GM04503 (cell line): ENCODE data around the gene BICRAL.
"Not testable (repeated sequence)": the region's sequence is repeated elsewhere in the genome, so short reads cannot be mapped to it uniquely, and the experiment has no call there.

Experiments
- DNase-seq: peaks from one replicate; pipeline ENCODE4 v3.0.0-alpha.2; 2012; ENCODE audit warnings: low read depth

BICRAL gene

GRCh38 chr6:42894041-42894828 is 112.4 kb downstream of the BICRAL start:
- not testable (repeated sequence) for DNase-seq

DNA sequence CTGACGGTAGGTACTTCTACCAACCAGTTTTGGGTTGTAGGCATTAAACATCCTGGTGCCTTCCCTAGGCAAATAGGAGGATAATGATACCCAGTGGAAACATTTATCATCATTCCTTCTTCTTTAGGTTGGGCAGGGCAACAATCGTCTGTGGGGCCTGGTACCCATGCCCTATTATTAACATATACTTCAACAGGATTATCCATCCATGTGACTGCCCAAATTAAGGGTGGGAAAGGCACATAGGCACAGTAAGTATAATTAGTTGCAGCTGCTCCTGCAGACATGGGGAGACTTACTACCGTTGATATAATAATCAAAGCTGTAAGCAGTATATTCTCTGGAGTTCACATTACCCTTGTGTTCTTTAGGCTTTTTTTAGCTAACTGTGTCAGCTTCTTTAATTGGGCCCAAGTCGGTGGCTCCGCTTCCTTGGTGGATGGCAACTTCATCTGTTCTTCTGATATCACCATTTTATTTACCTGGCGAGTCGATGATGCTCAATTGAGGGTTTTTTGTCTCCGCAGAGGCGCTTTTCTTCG is 114.4 kb downstream of the BICRAL start:
- no peak for DNase-seq

DNA sequence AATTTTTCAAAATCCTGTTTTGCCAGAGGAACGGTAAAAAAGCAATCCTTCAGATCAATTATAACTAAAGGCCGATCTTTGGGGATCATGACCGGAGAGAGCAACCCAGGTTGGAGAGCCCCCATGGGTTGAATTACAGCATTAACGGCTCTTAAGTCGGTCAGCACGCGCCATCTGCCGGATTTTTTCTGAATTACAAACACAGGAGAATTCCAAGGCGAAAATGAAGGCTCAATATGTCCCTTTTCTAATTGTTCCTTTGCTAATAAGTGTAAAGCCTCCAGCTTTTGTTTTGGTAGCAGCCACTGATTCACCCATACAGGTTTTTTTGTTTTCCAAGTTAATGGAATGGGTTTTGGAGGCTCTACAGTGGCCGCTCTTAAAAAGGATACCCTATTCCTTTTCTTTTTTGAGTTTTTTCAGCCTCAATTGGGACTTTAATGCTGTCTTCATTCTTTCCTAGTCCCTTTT is 117.1 kb downstream of the BICRAL start:
- no peak for DNase-seq

- DNase-seq = no peak
These were observed 118.0 kb downstream of the BICRAL start for GRCh38 chr6:42899871-42900270.

DNA sequence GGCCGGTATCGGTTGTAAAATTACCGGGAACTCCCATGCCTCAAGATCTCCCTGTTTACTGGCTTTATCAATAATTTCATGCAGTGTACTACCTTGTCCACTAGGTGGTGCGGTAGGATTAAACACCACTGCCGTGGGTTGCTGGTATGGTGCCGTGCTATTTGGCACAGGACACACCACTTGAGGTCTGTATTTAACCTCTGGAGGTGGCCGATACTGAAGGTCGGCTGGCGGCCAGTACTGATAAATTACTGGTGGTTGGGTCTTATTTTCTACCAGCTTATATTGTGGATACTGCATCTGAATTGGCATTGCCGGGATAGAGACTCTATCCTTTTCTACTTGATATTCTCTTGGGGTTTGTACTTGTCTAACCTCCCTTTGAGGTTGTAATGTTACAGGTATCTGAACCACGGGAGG is 119.7 kb downstream of the BICRAL start:
- no peak for DNase-seq

- DNase-seq = not testable (repeated sequence)
These were observed 120.8 kb downstream of the BICRAL start for GRCh38 chr6:42902429-42903263.

DNA sequence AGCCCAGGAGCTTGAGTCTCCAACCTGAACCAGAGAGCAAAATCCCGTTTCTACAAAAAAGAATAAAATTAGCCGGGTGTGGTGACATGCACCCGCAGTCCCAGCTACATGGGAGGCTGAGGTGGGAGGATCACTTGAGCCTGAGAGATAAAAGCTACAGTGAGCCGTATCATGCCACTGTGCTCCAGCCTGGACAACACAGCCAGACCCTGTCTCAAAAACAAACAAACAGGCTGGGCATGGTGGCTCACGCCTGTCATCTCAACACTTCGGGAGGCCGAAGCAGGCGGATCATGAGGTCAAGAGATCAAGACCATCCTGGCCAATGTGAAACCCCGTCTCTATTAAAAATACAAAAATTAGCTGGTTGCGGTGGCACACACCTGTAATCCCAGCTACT is 122.6 kb downstream of the BICRAL start:
- DNase-seq = no peak

DNA sequence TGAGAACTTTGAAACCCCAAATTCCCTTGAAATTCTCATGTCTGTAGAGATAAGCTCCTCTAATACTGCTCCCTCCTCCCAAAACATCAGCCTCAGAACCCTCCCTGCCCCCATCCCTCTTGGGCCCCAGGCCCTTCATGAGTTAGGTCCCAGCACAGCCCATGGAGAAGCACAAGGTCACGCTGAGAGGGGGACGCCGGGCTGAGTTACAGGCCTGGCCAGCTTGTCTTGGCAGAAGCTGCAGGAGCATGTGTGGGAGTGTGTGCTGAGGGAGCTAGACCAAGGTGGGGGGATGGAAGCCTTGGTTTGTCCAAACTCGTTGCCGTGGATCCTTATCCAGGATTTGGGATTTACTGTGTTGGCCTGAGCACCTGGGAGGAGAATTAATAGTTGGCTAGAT is 125.5 kb downstream of the BICRAL start:
- DNase-seq = no peak

- no peak for DNase-seq
These were observed 128.0 kb downstream of the BICRAL start for GRCh38 chr6:42909835-42910234.

DNA sequence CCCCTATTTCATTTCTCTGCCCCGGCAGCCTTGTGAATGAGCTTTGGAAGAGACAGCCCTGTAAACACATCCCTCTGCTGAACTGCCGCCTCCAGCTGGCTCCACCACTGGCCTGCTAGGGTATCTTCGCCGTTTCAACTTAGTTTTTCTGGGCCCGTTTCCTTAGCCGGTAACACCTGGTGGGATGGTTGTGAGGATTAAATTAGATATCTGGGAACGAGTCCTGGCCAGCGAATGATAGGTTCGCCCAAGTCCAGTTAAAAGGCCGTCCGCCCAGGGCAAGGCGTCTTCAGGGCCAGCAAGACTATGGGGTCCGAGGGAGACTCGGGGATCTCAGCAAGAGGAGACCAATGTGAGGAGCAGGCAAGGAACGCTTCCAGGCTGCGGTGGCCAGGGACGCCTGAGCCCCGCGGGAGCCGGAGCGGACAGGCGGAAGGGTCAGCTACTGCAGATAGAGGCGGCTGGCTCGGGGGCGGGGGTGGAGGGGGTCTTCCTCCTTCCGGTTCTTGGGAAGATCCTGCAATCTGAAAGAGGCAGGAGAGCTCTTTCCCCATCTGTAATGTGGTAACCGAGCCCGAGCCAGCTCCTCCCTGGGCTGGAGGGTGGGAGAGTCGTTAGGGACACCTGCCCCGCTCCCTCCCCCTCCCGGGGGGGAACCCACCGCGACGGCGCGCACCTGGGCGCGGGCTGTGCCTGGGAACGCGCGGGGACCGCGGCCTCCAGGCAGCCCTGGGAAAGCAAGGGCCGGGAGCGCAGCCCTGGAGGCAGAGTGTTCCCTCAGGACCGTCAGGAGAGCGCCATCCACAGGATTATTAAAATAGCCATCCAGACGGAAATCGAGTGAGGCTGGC is 129.5 kb downstream of the BICRAL start:
- DNase-seq = no peak

DNA sequence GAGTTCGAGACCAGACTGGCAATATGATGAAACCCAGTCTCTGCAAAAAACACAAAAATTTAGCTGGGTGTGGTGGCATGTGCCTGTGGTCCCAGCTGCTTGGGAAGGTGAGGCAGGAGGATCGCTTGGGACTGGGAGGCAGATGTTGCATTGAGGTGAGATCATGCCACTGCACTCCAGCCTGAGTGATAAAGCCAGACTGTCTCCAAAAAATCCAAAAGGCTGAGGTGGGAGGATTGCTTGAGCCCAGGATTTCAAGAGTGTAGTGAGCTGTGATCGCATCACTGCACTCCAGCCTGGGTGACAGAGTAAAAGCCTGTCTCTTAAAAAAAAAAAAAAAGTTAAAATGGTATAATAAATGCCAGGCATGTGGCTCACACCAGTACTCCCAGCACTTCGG is 132.7 kb downstream of the BICRAL start:
- no peak for DNase-seq

GRCh38 chr6:42915732-42916131 is 133.9 kb downstream of the BICRAL start, which contains the start of gene PTCRA:
Gene PTCRA, plus strand, starts transcription at chr6:42916053. Its CDS starts 17 bp downstream, at chr6:42916070.
- DNase-seq = no peak

DNA sequence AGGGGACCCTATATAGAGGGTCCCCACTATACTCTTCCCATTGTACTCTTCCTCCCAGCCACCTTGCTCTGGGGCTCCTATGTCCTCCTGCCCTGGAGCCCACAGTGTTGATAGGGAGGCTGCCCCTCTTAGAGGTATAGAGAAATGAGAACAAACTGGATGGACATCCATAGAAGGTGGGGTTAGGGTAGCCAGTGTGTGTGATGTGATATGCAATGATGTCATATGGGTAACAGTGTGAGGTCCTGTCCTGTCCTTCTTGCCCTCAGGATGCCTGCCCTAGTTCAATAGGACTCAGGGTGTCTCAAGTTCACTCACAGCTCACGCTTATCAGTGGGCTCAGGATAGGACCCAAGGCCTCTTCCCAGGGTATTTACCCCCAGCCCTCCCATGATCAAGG is 134.4 kb downstream of the BICRAL start:
- DNase-seq = no peak
